Gastroesophageal sphincter (tissue), 3 donors: Measurements from ENCODE around the gene CCDC85A.

Source experiments
- CTCF ChIP-seq, 4 experiments: fragments of 200-600 bp in 2 of 4; fragments of 450-650 bp in 2 of 4; sonication (generic) in 1 of 4; IDR thresholded peaks; one replicate each; pipeline ENCODE4 v1.5.1; 2017 to 2019; ENCODE audit warnings: antibody characterized with exemption in 4 of 4, mild to moderate bottlenecking in 2 of 4, moderate library complexity in 2 of 4
- POLR2A ChIP-seq, 2 donors: fragments of 450-650 bp; IDR thresholded peaks; one replicate each; pipeline ENCODE4 v1.6.1; 2017; ENCODE audit warnings: antibody characterized with exemption in 2 of 2, mild to moderate bottlenecking in 2 of 2, moderate library complexity in 1 of 2

GRCh38 chr2:56147907-56148306 lies 35.9 kb upstream of the CCDC85A start:
- TF ChIP-seq CTCF (IDR thresholded peaks at IDR 0.05) (no peak), POLR2A (IDR thresholded peaks at IDR 0.05) (no peak)
